Keratinocyte (primary cell): ENCODE results near the gene ASCC3. TPM values are rescaled to one million over a fixed set of nuclear protein-coding genes. Genes with fewer than 3 reads are reported as not detected.

ENCODE experiments used
- DNase-seq: peaks from one replicate; pipeline ENCODE4 v3.0.0-alpha.2; 2011; ENCODE audit warnings: low read depth, missing footprints, low spot score
- FAIRE-seq: peaks from 2 replicates; lab custom pipeline; 2011; peaks lifted over from hg19 to GRCh38; lab: Jason Lieb, UNC
- H2AFZ ChIP-seq: 2 replicates; pipeline ENCODE4 v1.6.0; 2012; ENCODE audit warnings: low read length, control low read depth, inconsistent platforms; ENCODE audit not compliant: control insufficient read depth
- H3K27ac ChIP-seq: 2 replicates; pipeline ENCODE4 v1.5.1; 2011; ENCODE audit warnings: low read length; ENCODE audit not compliant: control insufficient read depth, insufficient read depth
- H3K27me3 ChIP-seq: 3 replicates; pipeline ENCODE4 v1.6.0; 2011; ENCODE audit warnings: low read length; ENCODE audit not compliant: control insufficient read depth, insufficient read depth; ENCODE audit errors: extremely low read depth
- H3K36me3 ChIP-seq, 2 experiments: 2 replicates in 1 of 2; 3 replicates in 1 of 2; pipeline ENCODE4 v1.5.1; 2011; ENCODE audit warnings: low read length in 2 of 2, mild to moderate bottlenecking in 1 of 2; ENCODE audit not compliant: control insufficient read depth in 2 of 2, insufficient read depth in 2 of 2; ENCODE audit errors: extremely low read depth in 1 of 2
- H3K4me1 ChIP-seq: 3 replicates; pipeline ENCODE4 v1.5.1; 2011; ENCODE audit warnings: low read length; ENCODE audit not compliant: control insufficient read depth, insufficient read depth; ENCODE audit errors: extremely low read depth
- H3K4me2 ChIP-seq: 3 replicates; pipeline ENCODE4 v1.6.0; 2011; ENCODE audit warnings: low read depth, low read length; ENCODE audit not compliant: control insufficient read depth, insufficient read depth; ENCODE audit errors: extremely low read depth
- H3K4me3 ChIP-seq, 3 experiments: fragments of 200-600 bp in 1 of 3; sonication (generic) in 1 of 3; 2 replicates in 2 of 3; 3 replicates in 1 of 3; pipeline ENCODE4 v1.5.1; 2011 to 2016; ENCODE audit warnings: low read length in 3 of 3, mild to moderate bottlenecking in 3 of 3, control low read depth in 2 of 3, inconsistent platforms in 1 of 3, low read depth in 1 of 3, mixed read lengths in 1 of 3, mixed run types in 1 of 3, moderate library complexity in 1 of 3; ENCODE audit not compliant: control insufficient read depth in 2 of 3, insufficient read depth in 2 of 3; ENCODE audit errors: extremely low read depth in 1 of 3
- H3K79me2 ChIP-seq: 2 replicates; pipeline ENCODE4 v1.6.0; 2012; ENCODE audit warnings: low read length; ENCODE audit not compliant: control insufficient read depth, insufficient read depth
- H3K9ac ChIP-seq: 3 replicates; pipeline ENCODE4 v1.6.0; 2011; ENCODE audit warnings: low read length; ENCODE audit not compliant: control insufficient read depth, insufficient read depth; ENCODE audit errors: extremely low read depth
- H3K9me1 ChIP-seq: 3 replicates; pipeline ENCODE4 v1.6.0; 2011; ENCODE audit warnings: low read length; ENCODE audit not compliant: control insufficient read depth, insufficient read depth; ENCODE audit errors: extremely low read depth
- H3K9me3 ChIP-seq: 2 replicates; pipeline ENCODE4 v1.5.1; 2012; ENCODE audit warnings: low read depth, low read length; ENCODE audit not compliant: control insufficient read depth
- H4K20me1 ChIP-seq: 3 replicates; pipeline ENCODE4 v1.6.0; 2011; ENCODE audit warnings: low read length; ENCODE audit not compliant: control insufficient read depth, insufficient read depth; ENCODE audit errors: extremely low read depth
- CTCF ChIP-seq, 3 experiments: IDR thresholded peaks in 1 of 3; conservative IDR thresholded peaks in 1 of 3; optimal IDR thresholded peaks in 1 of 3; 2 replicates in 2 of 3; 3 replicates in 1 of 3; pipeline versions ENCODE3 to v1.5.1; 2011; ENCODE audit warnings: low read length in 3 of 3, mild to moderate bottlenecking in 3 of 3, moderate library complexity in 2 of 3, control low read depth in 1 of 3, inconsistent platforms in 1 of 3; ENCODE audit not compliant: insufficient read depth in 2 of 3; ENCODE audit errors: extremely low read depth in 1 of 3
- EZH2 ChIP-seq: IDR thresholded peaks from one replicate; pipeline ENCODE4 v1.6.1; 2012; ENCODE audit warnings: inconsistent platforms, mild to moderate bottlenecking, low read length, moderate library complexity
- dilution Hi-C: fragments of 300-500 bp; cut with MboI; formaldehyde crosslinking; loops from one replicate; pipeline ENCODE4 v1.7.0; 2020; ENCODE audit warnings: low sequenced_read_pairs; ENCODE audit not compliant: extremely low pct_ligation_motif_present
- polyA plus RNA-seq, 5 experiments: library from polyadenylated mRNA; depleted of rRNA in 3 of 5; stranded (reverse) in 3 of 5; stranded (forward) in 1 of 5; unstranded in 1 of 5; fragments of >200 nt; gene quantifications; 1 replicate in 1 of 5; 2 replicates in 3 of 5; 3 replicates in 1 of 5; pipeline versions ENCODE4 v1.2.1 to v1.2.3, GENCODE V29; 2011 to 2012; ENCODE audit warnings: missing spikeins in 2 of 5, low read depth in 1 of 5, low replicate concordance in 1 of 5

Gene ASCC3
- polyA plus RNA-seq, 1 donor (not counting 4 experiments of a cell fraction or from before 2014, with no cell fraction given), result 58.6 TPM

GRCh38 chr6:100823041-100823440 lies 58.1 kb downstream of the ASCC3 start:
- no peaks in the 10 kb centered on the region for H3K9me3 ChIP-seq
- no peaks in the 10 kb centered on the region for H3K36me3 ChIP-seq
- H3K4me1 ChIP-seq, result no peaks in the 10 kb centered on the region
- H3K9me1 ChIP-seq, result no peaks in the 10 kb centered on the region
- no peak overlapping the region for H3K27ac ChIP-seq
- TF ChIP-seq EZH2 (no peak), CTCF (optimal IDR thresholded peaks at IDR 0.05 in 1 of 3, IDR thresholded peaks at IDR 0.05 in 1 of 3, conservative IDR thresholded peaks at IDR 0.05 in 1 of 3; ENCODE audit: extremely low read depth in 1 of 3, insufficient read depth in 2 of 3, low read length in 3 of 3) (no peak)
- H3K4me3 ChIP-seq, result no peak overlapping the region
- FAIRE-seq (peak; percentile 58), DNase-seq (no peak)
- H3K4me2 ChIP-seq, result no peak overlapping the region
- H3K79me2 ChIP-seq, result peaks cover 50% of the 10 kb centered on the region
- H3K27me3 ChIP-seq, result no peaks in the 10 kb centered on the region
- H2AFZ ChIP-seq, result no peak overlapping the region
- no peak overlapping the region for H3K9ac ChIP-seq
- H4K20me1 ChIP-seq, result no peaks in the 10 kb centered on the region
- dilution Hi-C loops, result no loop called here

- H3K9me1 ChIP-seq, result no peaks in the 10 kb centered on the region
- H3K4me1 ChIP-seq, result no peaks in the 10 kb centered on the region
- H3K9me3 ChIP-seq, result no peaks in the 10 kb centered on the region
- DNase-seq (no peak), FAIRE-seq (no peak)
- H3K9ac ChIP-seq, result no peak overlapping the region
- no peaks in the 10 kb centered on the region for H4K20me1 ChIP-seq
- no peaks in the 10 kb centered on the region for H3K36me3 ChIP-seq
- no peak overlapping the region for H3K27ac ChIP-seq
- H3K79me2 ChIP-seq, result peaks cover 79% of the 10 kb centered on the region
- no peak overlapping the region for H2AFZ ChIP-seq
- no peak overlapping the region for H3K4me2 ChIP-seq
- dilution Hi-C loops, result no loop called here
- TF ChIP-seq EZH2 (no peak), CTCF (optimal IDR thresholded peaks at IDR 0.05 in 1 of 3, IDR thresholded peaks at IDR 0.05 in 1 of 3, conservative IDR thresholded peaks at IDR 0.05 in 1 of 3; ENCODE audit: extremely low read depth in 1 of 3, insufficient read depth in 2 of 3, low read length in 3 of 3) (no peak)
- H3K4me3 ChIP-seq, result no peak overlapping the region
- no peaks in the 10 kb centered on the region for H3K27me3 ChIP-seq
These were observed 63.1 kb downstream of the ASCC3 start for GRCh38 chr6:100818066-100818465.
